IMR-90 (cell line): ENCODE results near the gene TMPRSS6. TPM values are rescaled to one million over a fixed set of nuclear protein-coding genes. Genes with fewer than 3 reads are reported as not detected.

ENCODE experiments used
- CTCF ChIP-seq: conservative IDR thresholded peaks from 2 replicates; pipeline ENCODE4 v1.5.1; 2012; ENCODE audit warnings: mild to moderate bottlenecking, low read depth, low read length, improper control_type of control experiment
- MAFK ChIP-seq: IDR thresholded peaks from 2 replicates; pipeline ENCODE4 v1.6.1; 2012; ENCODE audit warnings: low read depth, low read length, improper control_type of control experiment
- polyA plus RNA-seq, 3 experiments: library from polyadenylated mRNA; depleted of rRNA; stranded (reverse); fragments of >200 nt; gene quantifications; 2 replicates each; pipeline ENCODE4 v1.2.3, GENCODE V29; 2012; ENCODE audit warnings: low replicate concordance in 1 of 3
- total RNA-seq: library from RNA; depleted of rRNA; stranded (reverse); fragments of >200 nt; gene quantifications from 2 replicates; pipeline ENCODE4 v1.2.3, GENCODE V29; 2012

The TMPRSS6 gene
- total and polyA plus RNA-seq, 2 of the 4 experiments (the other 2 are of a cell fraction): not detected

GRCh38 chr22:37022483-37023337 is 86.8 kb downstream of the TMPRSS6 start (continued):
- TF ChIP-seq CTCF: no peak
- no peak for TF ChIP-seq MAFK
